Measurements from ENCODE around the gene MINDY3.

MINDY3 gene

DNA sequence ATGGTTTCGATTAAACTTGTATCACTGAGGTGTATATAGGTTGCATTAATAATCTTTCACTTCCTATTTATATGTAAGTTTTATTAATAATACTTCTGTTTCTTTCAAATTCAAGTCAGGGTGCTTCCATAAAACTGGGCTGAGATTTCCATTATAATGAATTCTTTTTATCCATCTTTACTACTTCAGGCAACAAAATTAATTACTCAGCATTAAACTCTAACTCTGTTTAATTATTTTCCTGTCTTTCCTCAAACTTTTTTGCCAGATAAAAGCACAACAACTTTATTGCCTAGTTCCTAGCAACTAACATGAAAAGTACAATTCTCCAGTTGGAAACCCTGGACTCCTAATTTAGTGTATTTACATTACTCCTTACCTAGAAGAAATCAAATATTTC lies 3.0 kb upstream of the MINDY3 start:
- DNase-seq (ENCODE audit: extremely low spot score) = no peak
- TF ChIP-seq NFRKB (IDR thresholded peaks at IDR 0.05) (no peak), FOXK2 (IDR thresholded peaks at IDR 0.05) (no peak), ELF4 (IDR thresholded peaks at IDR 0.05) (no peak), SP1 (IDR thresholded peaks at IDR 0.05) (no peak), ZNF384 (IDR thresholded peaks at IDR 0.05) (no peak), L3MBTL2 (conservative IDR thresholded peaks at IDR 0.05) (no peak), SUZ12 (IDR thresholded peaks at IDR 0.05) (no peak), TARDBP (IDR thresholded peaks at IDR 0.05) (no peak), FOXM1 (IDR thresholded peaks at IDR 0.05; ENCODE audit: borderline replicate concordance) (no peak), BHLHE40 (IDR thresholded peaks at IDR 0.05; ENCODE audit: borderline replicate concordance) (no peak), ARNT (IDR thresholded peaks at IDR 0.05) (no peak), FOXA1 (IDR thresholded peaks at IDR 0.05) (no peak), HDGF (IDR thresholded peaks at IDR 0.05; ENCODE audit: borderline replicate concordance) (no peak)
- TF ChIP-seq, protein P1, sequence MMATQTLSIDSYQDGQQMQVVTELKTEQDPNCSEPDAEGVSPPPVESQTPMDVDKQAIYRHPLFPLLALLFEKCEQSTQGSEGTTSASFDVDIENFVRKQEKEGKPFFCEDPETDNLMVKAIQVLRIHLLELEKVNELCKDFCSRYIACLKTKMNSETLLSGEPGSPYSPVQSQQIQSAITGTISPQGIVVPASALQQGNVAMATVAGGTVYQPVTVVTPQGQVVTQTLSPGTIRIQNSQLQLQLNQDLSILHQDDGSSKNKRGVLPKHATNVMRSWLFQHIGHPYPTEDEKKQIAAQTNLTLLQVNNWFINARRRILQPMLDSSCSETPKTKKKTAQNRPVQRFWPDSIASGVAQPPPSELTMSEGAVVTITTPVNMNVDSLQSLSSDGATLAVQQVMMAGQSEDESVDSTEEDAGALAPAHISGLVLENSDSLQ (IDR thresholded peaks at IDR 0.05) = no peak
- CTCF ChIA-PET = no interaction called here
- POLR2A ChIA-PET = no interaction called here

DNA sequence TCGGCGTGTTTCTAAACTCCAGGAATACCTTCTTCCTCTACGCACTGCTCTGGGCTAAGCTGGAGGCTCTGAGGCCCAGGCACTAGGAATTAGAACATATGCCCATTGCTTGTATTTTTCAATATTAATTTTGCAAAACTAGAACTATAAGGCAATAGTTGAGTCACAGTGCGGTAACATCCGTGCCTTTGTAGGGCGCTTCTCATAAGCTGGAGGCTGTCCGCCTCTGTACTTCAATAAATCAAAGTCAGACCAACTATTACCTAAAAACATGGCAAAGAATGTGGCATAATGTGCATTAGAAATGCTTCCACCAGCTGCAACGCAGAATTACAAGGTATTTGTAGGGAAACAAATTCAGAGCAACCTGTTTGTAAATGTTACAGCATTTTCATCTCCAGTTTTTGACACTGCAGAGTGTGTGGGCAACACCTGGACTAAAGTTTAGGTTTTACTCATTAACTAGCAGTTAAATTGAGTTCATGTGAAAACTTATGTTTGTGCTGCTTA lies 440 bp upstream of the MINDY3 start:
- CTCF ChIA-PET = interaction anchor here (0.9 kb wide), 1 partner anchor 18 kb away, joined by 3 read pairs; no protein-coding TSS in a partner anchor
- TF ChIP-seq, protein P1 (IDR thresholded peaks at IDR 0.05) = peak; percentile 89
- TF ChIP-seq ZNF384 (IDR thresholded peaks at IDR 0.05) (no peak), BHLHE40 (IDR thresholded peaks at IDR 0.05; ENCODE audit: borderline replicate concordance) (no peak), HDGF (IDR thresholded peaks at IDR 0.05; ENCODE audit: borderline replicate concordance) (no peak), TARDBP (IDR thresholded peaks at IDR 0.05) (no peak)
- no peak for DNase-seq (ENCODE audit: extremely low spot score)
- POLR2A ChIA-PET = interaction anchor here (1.0 to 1.8 kb wide), 12 partner anchors 10 to 1328 kb away, joined by 3 to 11 read pairs (median 5); partner anchors contain the start of genes ITGA8 and RSU1

DNA sequence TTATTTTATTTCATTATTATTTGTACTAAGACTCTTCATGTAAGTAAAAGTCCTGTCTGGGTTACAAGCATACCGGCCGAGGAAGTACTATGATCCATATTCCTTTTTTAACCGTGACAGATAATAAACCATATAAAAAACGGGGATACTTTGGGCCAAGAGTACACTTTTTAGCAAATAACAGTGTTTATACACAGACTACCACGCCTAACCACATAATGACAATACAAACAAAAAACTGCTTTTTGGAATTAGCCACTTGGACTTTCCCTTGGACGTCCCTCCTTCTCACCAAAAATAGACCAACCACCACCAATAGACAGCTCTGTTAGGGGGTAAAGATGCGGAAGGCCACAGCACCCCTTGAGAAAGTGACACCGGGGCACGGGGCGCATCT lies 800 bp downstream of the MINDY3 start:
- no peak for TF ChIP-seq SUZ12 (IDR thresholded peaks at IDR 0.05)
- TF ChIP-seq, protein P1 (IDR thresholded peaks at IDR 0.05) = no peak
- TF ChIP-seq NFRKB (IDR thresholded peaks at IDR 0.05) = no peak
- TF ChIP-seq ARNT (IDR thresholded peaks at IDR 0.05) = no peak
- TF ChIP-seq HDGF (IDR thresholded peaks at IDR 0.05; ENCODE audit: borderline replicate concordance) = no peak
- no peak for TF ChIP-seq SP1 (IDR thresholded peaks at IDR 0.05)
- no peak for TF ChIP-seq FOXM1 (IDR thresholded peaks at IDR 0.05; ENCODE audit: borderline replicate concordance)
- TF ChIP-seq FOXK2 (IDR thresholded peaks at IDR 0.05) = no peak
- CTCF ChIA-PET = interaction anchor here (0.9 kb wide), 1 partner anchor 139 kb away, joined by 3 read pairs; the partner anchor contains the start of gene ITGA8
- DNase-seq (ENCODE audit: extremely low spot score) = no peak
- POLR2A ChIA-PET = interaction anchor here (0.9 to 1.8 kb wide), 12 partner anchors 9 to 958 kb away, joined by 3 to 11 read pairs (median 4); partner anchors contain the start of gene RSU1

- ChIA-PET POLR2A (no interaction called here), CTCF (interaction anchor here (2.6 kb wide), 1 partner anchor 139 kb away, joined by 8 read pairs; the partner anchor contains the start of gene ITGA8)
- TF ChIP-seq L3MBTL2 (conservative IDR thresholded peaks at IDR 0.05) = no peak
- TF ChIP-seq TARDBP (IDR thresholded peaks at IDR 0.05) = no peak
- TF ChIP-seq CTBP1 (IDR thresholded peaks at IDR 0.05; ENCODE audit: borderline replicate concordance) = no peak
- no peak for TF ChIP-seq ELF4 (IDR thresholded peaks at IDR 0.05)
- TF ChIP-seq FOXA1 (IDR thresholded peaks at IDR 0.05) = no peak
- no peak for TF ChIP-seq ARNT (IDR thresholded peaks at IDR 0.05)
- DNase-seq (ENCODE audit: extremely low spot score) = no peak
Measured at GRCh38 chr10:15858861-15859281, 1.4 kb downstream of the MINDY3 start.

- POLR2A ChIA-PET = no interaction called here
- DNase-seq (ENCODE audit: extremely low spot score) = no peak
- CTCF ChIA-PET = interaction anchor here (1.0 to 2.6 kb wide), 2 partner anchors 131 to 137 kb away, joined by 4 to 8 read pairs; partner anchors contain the start of gene ITGA8
- no peak for TF ChIP-seq SP1 (IDR thresholded peaks at IDR 0.05)
- no peak for TF ChIP-seq NFRKB (IDR thresholded peaks at IDR 0.05)
- TF ChIP-seq, protein P1 (IDR thresholded peaks at IDR 0.05) = no peak
- TF ChIP-seq L3MBTL2 (conservative IDR thresholded peaks at IDR 0.05) = no peak
- no peak for TF ChIP-seq ELF4 (IDR thresholded peaks at IDR 0.05)
- TF ChIP-seq LEF1 (IDR thresholded peaks at IDR 0.05; ENCODE audit: borderline replicate concordance) = no peak
- TF ChIP-seq ZNF384 (IDR thresholded peaks at IDR 0.05) = no peak
- TF ChIP-seq SUZ12 (IDR thresholded peaks at IDR 0.05) = no peak
- TF ChIP-seq ARNT (IDR thresholded peaks at IDR 0.05) = no peak
- no peak for TF ChIP-seq TARDBP (IDR thresholded peaks at IDR 0.05)
- no peak for TF ChIP-seq CTBP1 (IDR thresholded peaks at IDR 0.05; ENCODE audit: borderline replicate concordance)
- no peak for TF ChIP-seq FOXA1 (IDR thresholded peaks at IDR 0.05)
- no peak for TF ChIP-seq BHLHE40 (IDR thresholded peaks at IDR 0.05; ENCODE audit: borderline replicate concordance)
- no peak for TF ChIP-seq HDGF (IDR thresholded peaks at IDR 0.05; ENCODE audit: borderline replicate concordance)
- TF ChIP-seq FOXK2 (IDR thresholded peaks at IDR 0.05) = no peak
- TF ChIP-seq FOXM1 (IDR thresholded peaks at IDR 0.05; ENCODE audit: borderline replicate concordance) = no peak
Measured at GRCh38 chr10:15857107-15857575, 3.2 kb downstream of the MINDY3 start.
